Measurements from ENCODE around the gene ARID5A.

GRCh38 chr2:96591054-96591453 lies 54.5 kb downstream of the ARID5A start:
- TF ChIP-seq EZH2phosphoT487 (IDR thresholded peaks at IDR 0.05; ENCODE audit: unreplicated experiment) (no peak), REST (IDR thresholded peaks at IDR 0.05; ENCODE audit: unreplicated experiment) (no peak), JUNB (IDR thresholded peaks at IDR 0.05; ENCODE audit: unreplicated experiment) (no peak), EZH2 (IDR thresholded peaks at IDR 0.05; ENCODE audit: low read depth, unreplicated experiment) (no peak), CTCF (conservative IDR thresholded peaks at IDR 0.05; ENCODE audit: low read depth in 2 of 2) (no peak), POLR2AphosphoS5 (IDR thresholded peaks at IDR 0.05; ENCODE audit: low read depth) (no peak), ZNF331 (CRISPR knock-in tag; IDR thresholded peaks at IDR 0.05; ENCODE audit: low read depth) (no peak)
